Breast epithelium (tissue), 3 donors: ENCODE measurements around the gene PSORS1C1.
"Not testable (repeated sequence)": the region's sequence is repeated elsewhere in the genome, so short reads cannot be mapped to it uniquely, and the experiment has no call there.

Source experiments
- POLR2A ChIP-seq: fragments of 450-650 bp; IDR thresholded peaks from one replicate; pipeline ENCODE4 v1.6.1; 2016; ENCODE audit warnings: antibody characterized with exemption, mild to moderate bottlenecking, moderate library complexity
- TF ChIP-seq, protein P1 (sequence below), 3 donors: fragments of 450-650 bp; IDR thresholded peaks; one replicate each; pipeline ENCODE4 v1.5.1; 2016 to 2017; ENCODE audit warnings: antibody characterized with exemption in 3 of 3, mild to moderate bottlenecking in 3 of 3, moderate library complexity in 3 of 3

GRCh38 chr6:31067891-31068668, 46.5 kb upstream of the PSORS1C1 start:
- TF ChIP-seq, protein P1, sequence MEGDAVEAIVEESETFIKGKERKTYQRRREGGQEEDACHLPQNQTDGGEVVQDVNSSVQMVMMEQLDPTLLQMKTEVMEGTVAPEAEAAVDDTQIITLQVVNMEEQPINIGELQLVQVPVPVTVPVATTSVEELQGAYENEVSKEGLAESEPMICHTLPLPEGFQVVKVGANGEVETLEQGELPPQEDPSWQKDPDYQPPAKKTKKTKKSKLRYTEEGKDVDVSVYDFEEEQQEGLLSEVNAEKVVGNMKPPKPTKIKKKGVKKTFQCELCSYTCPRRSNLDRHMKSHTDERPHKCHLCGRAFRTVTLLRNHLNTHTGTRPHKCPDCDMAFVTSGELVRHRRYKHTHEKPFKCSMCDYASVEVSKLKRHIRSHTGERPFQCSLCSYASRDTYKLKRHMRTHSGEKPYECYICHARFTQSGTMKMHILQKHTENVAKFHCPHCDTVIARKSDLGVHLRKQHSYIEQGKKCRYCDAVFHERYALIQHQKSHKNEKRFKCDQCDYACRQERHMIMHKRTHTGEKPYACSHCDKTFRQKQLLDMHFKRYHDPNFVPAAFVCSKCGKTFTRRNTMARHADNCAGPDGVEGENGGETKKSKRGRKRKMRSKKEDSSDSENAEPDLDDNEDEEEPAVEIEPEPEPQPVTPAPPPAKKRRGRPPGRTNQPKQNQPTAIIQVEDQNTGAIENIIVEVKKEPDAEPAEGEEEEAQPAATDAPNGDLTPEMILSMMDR (IDR thresholded peaks at IDR 0.05): not testable (repeated sequence)
- not testable (repeated sequence) for TF ChIP-seq POLR2A
